AG09309 (cell line): ENCODE measurements around the gene APLP1.
"Not testable (repeated sequence)": the region's sequence is repeated elsewhere in the genome, so short reads cannot be mapped to it uniquely, and the experiment has no call there.

ENCODE experiments used
- DNase-seq: peaks from one replicate; pipeline ENCODE4 v3.0.0-alpha.2; 2010; ENCODE audit warnings: low read depth
- H3K4me3 ChIP-seq: 2 replicates; pipeline ENCODE4 v1.5.1; 2011; ENCODE audit warnings: mild to moderate bottlenecking, low read depth, low read length, moderate library complexity; ENCODE audit not compliant: control insufficient read depth
- CTCF ChIP-seq: IDR thresholded peaks from 2 replicates; pipeline ENCODE4 v1.5.1; 2011; ENCODE audit warnings: mild to moderate bottlenecking, low read depth, low read length, inconsistent platforms; ENCODE audit not compliant: insufficient read depth, control insufficient read depth; ENCODE audit errors: missing control alignments

The APLP1 gene

GRCh38 chr19:35909684-35910035 lies 41.3 kb downstream of the APLP1 start:
- H3K4me3 ChIP-seq: no peak overlapping the region
- TF ChIP-seq CTCF: no peak
- no peak for DNase-seq

DNA sequence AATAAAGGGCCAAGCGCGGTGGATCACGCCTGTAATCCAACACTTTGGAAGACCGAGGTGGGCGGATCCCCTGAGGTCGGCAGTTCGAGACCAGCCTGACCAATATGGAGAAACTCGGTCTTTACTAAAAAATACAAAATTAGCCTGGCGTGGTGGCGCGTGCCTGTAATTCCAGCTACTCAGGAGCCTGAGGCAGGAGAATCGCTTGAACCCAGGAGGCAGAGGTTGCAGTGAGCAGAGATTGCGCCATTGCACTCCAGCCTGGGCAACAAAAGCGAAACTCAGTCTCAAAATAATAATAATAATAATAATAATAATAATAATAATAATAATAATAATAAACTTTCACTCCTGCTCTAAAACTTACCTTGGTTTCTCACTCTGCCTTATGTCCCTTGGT lies 42.0 kb downstream of the APLP1 start:
- DNase-seq, H3K4me3 ChIP-seq: not testable (repeated sequence)

- no peak for TF ChIP-seq CTCF
- H3K4me3 ChIP-seq: no peak overlapping the region
- DNase-seq: no peak
Observed at GRCh38 chr19:35911173-35911572, 42.8 kb downstream of the APLP1 start.

- DNase-seq: no peak
- no peak for TF ChIP-seq CTCF
Observed at GRCh38 chr19:35911790-35912189, 43.4 kb downstream of the APLP1 start.

GRCh38 chr19:35913589-35913988 lies 45.2 kb downstream of the APLP1 start:
- TF ChIP-seq CTCF: no peak

More at GRCh38 chr19:35911790-35912189, 43.4 kb downstream of the APLP1 start:
- no peak overlapping the region for H3K4me3 ChIP-seq

DNA sequence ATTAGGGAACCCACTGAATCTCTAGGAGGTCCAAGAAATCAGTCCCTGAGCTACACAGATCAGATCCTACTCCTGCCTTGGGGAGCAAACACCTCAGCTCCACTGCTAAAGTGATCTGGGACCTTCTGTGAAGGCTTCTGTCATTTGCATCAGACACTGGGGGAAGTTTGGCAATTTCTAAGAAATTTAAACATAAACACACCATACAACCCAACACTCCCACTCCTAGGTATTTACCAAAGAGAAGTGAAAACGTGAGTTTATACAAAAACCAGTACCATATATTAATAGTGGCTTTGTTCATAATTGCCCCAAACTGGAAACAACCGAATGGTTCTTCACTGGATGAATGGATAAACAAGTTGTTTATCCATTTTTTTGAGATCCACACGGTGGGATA lies 47.1 kb downstream of the APLP1 start:
- TF ChIP-seq CTCF: no peak

More at GRCh38 chr19:35913589-35913988, 45.2 kb downstream of the APLP1 start:
- DNase-seq: no peak
- H3K4me3 ChIP-seq: no peak overlapping the region

DNA sequence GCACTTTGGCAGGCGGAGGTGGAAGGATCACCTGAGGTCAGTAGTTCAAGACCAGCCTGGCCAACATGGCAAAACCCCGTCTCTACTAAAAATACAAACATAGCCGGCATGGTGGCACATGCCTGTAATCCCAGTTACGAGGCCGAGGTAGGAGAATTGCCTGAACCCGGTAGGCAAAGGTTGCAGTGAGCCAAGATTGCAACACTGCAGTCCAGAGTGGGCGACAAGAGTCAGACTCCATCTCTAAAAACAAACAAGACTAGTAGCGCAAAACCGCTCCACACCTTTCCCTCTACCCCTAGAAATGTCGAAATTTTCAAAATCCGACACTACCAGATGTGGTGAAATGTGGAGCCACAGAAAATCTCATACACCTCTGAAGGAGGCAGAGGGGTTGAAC lies 50.9 kb downstream of the APLP1 start:
- DNase-seq: no peak
- H3K4me3 ChIP-seq: no peak overlapping the region
- TF ChIP-seq CTCF: no peak

More for the DNA sequence above, 47.1 kb downstream of the APLP1 start:
- H3K4me3 ChIP-seq: no peak overlapping the region
- DNase-seq: no peak
